Aortic smooth muscle cell (primary cell): ENCODE data around the gene IFT27. TPM values are rescaled to one million over a fixed set of nuclear protein-coding genes. Genes with fewer than 3 reads are reported as not detected.

ENCODE experiments used
- total RNA-seq: library from RNA; depleted of rRNA; stranded (reverse); fragments of >200 nt; gene quantifications from 2 replicates; pipeline ENCODE4 v1.2.3, GENCODE V29; 2014

The IFT27 gene, protein sequence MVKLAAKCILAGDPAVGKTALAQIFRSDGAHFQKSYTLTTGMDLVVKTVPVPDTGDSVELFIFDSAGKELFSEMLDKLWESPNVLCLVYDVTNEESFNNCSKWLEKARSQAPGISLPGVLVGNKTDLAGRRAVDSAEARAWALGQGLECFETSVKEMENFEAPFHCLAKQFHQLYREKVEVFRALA
- total RNA-seq = 20.3 and 27.9 TPM in 2 replicates

GRCh38 chr22:36775964-36776669, at the start of gene IFT27:
Gene IFT27, minus strand, starts transcription at chr22:36776119. Its CDS starts 412 bp downstream, at chr22:36775707.

DNA sequence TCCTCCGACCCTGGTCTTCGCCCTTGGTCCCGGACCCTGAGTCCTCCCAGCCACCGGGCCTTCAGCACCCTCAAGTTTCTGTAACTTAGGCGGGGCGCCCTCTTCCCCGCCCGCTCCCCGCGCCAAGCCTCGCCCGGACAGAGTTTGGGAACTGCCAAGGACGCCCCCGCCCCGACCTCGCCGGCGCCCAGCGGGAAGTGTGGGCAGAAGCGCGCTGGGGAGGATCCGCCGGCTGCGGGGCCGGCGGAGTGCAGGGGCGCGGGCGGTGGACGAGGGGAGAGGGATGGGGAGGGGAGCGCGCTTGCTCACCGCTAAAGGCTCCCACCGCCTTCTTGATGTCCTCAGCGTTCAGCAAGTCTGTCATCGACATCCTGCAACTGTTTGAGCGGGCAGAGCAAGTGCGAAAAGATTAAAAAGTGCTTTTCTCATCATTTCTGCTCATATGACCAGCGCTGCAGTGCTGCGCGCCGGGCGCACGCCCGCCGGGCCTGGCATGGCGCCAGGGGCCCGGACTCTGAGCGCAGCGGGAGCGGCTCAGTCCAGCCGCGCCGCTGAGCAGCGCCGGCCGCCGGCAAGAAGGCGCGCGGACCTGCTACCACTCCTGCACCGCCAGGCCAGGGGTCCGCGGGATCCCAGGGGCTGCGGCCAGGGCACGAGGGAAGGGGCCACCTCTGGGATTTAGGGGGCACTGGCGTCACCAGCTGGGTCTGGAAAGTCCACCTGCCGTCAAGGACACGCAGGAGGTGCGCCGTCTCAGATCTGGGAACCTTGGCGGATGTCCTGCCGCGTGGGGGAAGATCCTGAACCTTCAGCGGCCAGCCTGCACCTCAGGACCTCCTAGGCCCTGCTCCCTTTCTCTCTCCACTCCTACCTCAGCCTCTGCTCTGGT, 41.0 kb upstream of the IFT27 start, which contains the start of gene PVALB:
PVALB (minus strand) TSS at position 400 of the 889 bp plus-strand sequence; CDS start at position 370, 30 bp downstream.

Other genes starting within 250 kb of the IFT27 start
- gene EIF3D, start 247.0 kb downstream of the IFT27 start, total RNA-seq = 265 and 306 TPM in 2 replicates
- not detected in 2 replicates for gene CACNG2, start 72.4 kb downstream of the IFT27 start, total RNA-seq
- not detected in 2 replicates for gene PVALB, start 40.9 kb upstream of the IFT27 start, total RNA-seq
- not detected in 2 replicates for gene NCF4, start 84.9 kb upstream of the IFT27 start, total RNA-seq
- 0.81 and 1.5 TPM in 2 replicates for gene CSF2RB, start 137.5 kb upstream of the IFT27 start, total RNA-seq
- gene TST, start 243.3 kb upstream of the IFT27 start, total RNA-seq = 18.0 and 21.0 TPM in 2 replicates
- 37.8 and 38.7 TPM in 2 replicates for gene MPST, start 243.6 kb upstream of the IFT27 start, total RNA-seq